Chondrocyte (in vitro differentiated cells): ENCODE data around the gene GSTP1. TPM values are rescaled to one million over a fixed set of nuclear protein-coding genes. Genes with fewer than 3 reads are reported as not detected.

Experiments
- DNase-seq: peaks from one replicate; pipeline ENCODE4 v3.0.0; 2021; ENCODE audit warnings: mixed read lengths, low spot score
- H3K27ac Mint-ChIP-seq: one replicate; pipeline ENCODE4 v1.8.0; 2021; ENCODE audit warnings: mild to moderate bottlenecking, moderate library complexity, mixed read lengths; ENCODE audit not compliant: unreplicated experiment
- H3K27me3 Mint-ChIP-seq: 2 replicates; pipeline ENCODE4 v1.8.0; 2021; ENCODE audit warnings: low read depth, mixed read lengths
- H3K36me3 Mint-ChIP-seq: 2 replicates; pipeline ENCODE4 v1.8.0; 2021; ENCODE audit warnings: low read depth, mixed read lengths
- H3K4me1 Mint-ChIP-seq: 2 replicates; pipeline ENCODE4 v1.8.0; 2021; ENCODE audit warnings: low read depth, mild to moderate bottlenecking, mixed read lengths
- H3K4me3 Mint-ChIP-seq: one replicate; pipeline ENCODE4 v1.8.0; 2021; ENCODE audit warnings: mild to moderate bottlenecking, moderate library complexity, mixed read lengths; ENCODE audit not compliant: unreplicated experiment
- H3K9me3 Mint-ChIP-seq: 2 replicates; pipeline ENCODE4 v1.8.0; 2021; ENCODE audit warnings: low read depth, mixed read lengths
- total RNA-seq: library from RNA; stranded (reverse); gene quantifications from 3 replicates; pipeline ENCODE4 v1.2.1, GENCODE V29; 2021
- TF ChIP-seq, protein P1 (sequence below): fragments of 200-600 bp; sonication (generic); IDR thresholded peaks from 2 replicates; pipeline ENCODE4 v1.5.0; 2021; ENCODE audit warnings: antibody characterized with exemption, mild to moderate bottlenecking, moderate library complexity

The GSTP1 gene
- total RNA-seq, 1 donor from 2014 or later: 644 TPM

DNA sequence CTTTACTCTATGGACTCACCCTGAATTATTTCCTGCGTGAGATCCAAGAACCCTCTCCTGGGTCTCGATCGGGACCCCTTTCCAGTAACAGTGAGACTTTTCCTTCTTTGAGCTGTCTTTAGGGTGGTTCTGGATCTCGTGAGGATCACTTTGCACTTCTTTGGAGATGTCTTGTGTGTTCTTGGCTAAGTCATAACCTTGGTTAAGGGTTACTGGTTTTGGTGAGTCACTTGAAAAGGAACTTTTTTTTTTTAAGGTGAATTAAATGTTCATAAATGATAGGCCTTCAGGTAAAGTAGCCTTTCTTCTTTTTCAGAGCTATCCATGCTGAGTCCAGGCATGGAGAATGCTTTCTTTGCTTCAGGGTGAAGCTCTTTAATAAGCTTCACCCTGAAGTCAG, 19.4 kb upstream of the GSTP1 start:
- Mint-ChIP-seq H3K4me3 (no peak overlapping the region), H3K4me1 (peaks cover 30% of the 10 kb centered on the region), H3K9me3 (no peaks in the 10 kb centered on the region), H3K27me3 (no peaks in the 10 kb centered on the region), H3K36me3 (no peaks in the 10 kb centered on the region), H3K27ac (peak overlapping the region; percentile 94)
- DNase-seq: no peak
- TF ChIP-seq, protein P1, sequence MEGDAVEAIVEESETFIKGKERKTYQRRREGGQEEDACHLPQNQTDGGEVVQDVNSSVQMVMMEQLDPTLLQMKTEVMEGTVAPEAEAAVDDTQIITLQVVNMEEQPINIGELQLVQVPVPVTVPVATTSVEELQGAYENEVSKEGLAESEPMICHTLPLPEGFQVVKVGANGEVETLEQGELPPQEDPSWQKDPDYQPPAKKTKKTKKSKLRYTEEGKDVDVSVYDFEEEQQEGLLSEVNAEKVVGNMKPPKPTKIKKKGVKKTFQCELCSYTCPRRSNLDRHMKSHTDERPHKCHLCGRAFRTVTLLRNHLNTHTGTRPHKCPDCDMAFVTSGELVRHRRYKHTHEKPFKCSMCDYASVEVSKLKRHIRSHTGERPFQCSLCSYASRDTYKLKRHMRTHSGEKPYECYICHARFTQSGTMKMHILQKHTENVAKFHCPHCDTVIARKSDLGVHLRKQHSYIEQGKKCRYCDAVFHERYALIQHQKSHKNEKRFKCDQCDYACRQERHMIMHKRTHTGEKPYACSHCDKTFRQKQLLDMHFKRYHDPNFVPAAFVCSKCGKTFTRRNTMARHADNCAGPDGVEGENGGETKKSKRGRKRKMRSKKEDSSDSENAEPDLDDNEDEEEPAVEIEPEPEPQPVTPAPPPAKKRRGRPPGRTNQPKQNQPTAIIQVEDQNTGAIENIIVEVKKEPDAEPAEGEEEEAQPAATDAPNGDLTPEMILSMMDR: no peak

DNA sequence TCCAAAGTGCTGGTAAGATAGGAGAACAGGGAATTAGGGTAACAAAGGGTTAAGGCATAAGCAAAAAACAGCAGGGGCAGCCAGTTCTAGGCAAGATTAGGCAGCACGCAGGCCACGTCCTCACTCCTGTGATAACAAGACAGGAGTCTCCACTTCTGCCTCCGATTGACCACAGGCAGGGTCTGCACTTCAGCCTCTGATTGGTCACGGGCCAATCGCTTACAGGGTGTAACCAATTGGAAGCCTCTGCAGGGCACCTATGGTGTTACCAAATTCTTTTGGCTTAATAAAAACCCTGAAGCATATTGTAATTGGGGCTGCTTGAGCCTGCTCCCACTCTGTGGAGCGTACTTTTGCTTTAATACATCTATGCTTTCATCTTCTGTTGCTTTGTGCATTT, 12.2 kb upstream of the GSTP1 start:
- H3K27ac Mint-ChIP-seq: no peak overlapping the region
- DNase-seq: no peak
- TF ChIP-seq, protein P1: no peak
- H3K36me3 Mint-ChIP-seq: no peaks in the 10 kb centered on the region
- no peaks in the 10 kb centered on the region for H3K4me1 Mint-ChIP-seq
- no peak overlapping the region for H3K4me3 Mint-ChIP-seq
- H3K27me3 Mint-ChIP-seq: peaks cover 16% of the 10 kb centered on the region
- H3K9me3 Mint-ChIP-seq: peaks cover 2% of the 10 kb centered on the region

DNA sequence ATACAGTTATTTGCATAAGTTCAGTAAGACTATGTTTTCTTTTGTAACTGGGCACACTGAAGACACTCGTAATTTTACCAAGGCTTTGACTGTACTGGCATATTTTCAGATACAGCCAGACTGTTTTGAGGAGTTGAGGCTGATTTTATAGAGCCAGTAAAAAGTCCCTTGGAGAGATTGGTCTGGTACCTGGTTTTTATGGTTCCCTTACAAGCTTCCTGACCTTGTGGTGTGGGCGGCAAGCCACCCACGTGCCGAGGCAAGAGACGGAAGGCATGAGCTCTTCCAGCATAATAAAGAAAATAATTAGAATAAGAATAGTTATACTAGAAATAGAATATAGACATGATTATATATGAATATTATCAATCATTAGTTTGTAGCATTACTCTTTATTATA, 11.3 kb upstream of the GSTP1 start:
- H3K4me3 Mint-ChIP-seq: no peak overlapping the region

DNA sequence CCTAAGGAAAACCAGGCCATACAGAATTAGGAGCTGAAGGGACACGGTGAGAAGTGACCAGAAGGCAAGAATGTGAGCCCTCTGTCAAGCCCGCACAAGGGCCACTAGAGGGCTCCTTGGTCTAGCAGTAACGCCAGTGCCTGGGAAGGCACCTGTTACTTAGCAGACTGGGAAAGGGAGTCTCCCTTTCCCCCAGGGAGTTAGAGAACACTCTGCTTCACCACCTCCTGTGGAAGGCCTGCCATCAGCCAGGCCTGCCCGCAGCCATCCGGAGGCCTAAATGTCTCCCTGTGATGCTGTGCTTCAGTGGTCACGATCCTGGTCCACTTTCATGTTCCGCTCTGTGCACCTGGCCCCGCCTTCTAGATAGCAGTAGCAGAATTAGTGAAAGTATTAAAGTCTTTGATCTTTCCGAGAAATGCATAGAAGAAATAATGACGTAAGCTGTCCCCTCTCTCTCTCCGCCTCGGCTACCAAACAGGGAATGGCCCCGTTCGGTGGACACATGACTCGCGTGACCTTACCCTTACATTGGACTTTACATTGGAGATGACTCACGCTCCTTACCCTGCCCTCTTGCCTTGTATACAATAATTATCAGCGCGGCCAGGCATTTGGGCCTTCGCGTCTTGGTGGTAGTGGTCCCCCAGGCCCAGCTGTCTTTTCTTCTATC, 10.7 kb upstream of the GSTP1 start:
- TF ChIP-seq, protein P1: peak; percentile 83
- Mint-ChIP-seq H3K27me3 (peaks cover 20% of the 10 kb centered on the region), H3K4me3 (no peak overlapping the region), H3K36me3 (no peaks in the 10 kb centered on the region), H3K9me3 (peaks cover 2% of the 10 kb centered on the region), H3K4me1 (no peaks in the 10 kb centered on the region), H3K27ac (no peak overlapping the region)
- DNase-seq: no peak

More for the DNA sequence above, 11.3 kb upstream of the GSTP1 start:
- H3K4me1 Mint-ChIP-seq: no peaks in the 10 kb centered on the region
- peaks cover 2% of the 10 kb centered on the region for H3K9me3 Mint-ChIP-seq
- no peaks in the 10 kb centered on the region for H3K36me3 Mint-ChIP-seq
- H3K27ac Mint-ChIP-seq: no peak overlapping the region
- TF ChIP-seq, protein P1: no peak
- DNase-seq: no peak
- H3K27me3 Mint-ChIP-seq: peaks cover 19% of the 10 kb centered on the region

DNA sequence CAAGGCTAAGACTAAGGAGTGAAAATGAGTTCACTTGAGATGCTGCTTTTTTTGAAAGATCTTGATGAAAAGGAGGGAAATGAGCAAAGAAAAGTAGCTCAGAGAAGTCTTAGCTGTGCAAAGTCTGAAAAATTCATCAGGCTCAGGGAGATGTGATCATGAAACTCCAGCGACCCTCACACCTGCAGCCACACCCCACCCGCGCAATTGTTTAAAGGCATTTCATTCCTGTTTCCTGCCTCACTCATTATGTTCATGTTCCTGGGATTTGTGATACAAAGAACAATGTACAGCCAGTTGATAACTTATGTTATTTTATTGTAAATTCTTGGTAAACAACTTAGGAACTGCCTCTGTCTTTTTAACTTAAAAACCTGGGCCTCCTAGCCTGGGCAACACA, 8.7 kb upstream of the GSTP1 start:
- Mint-ChIP-seq H3K4me3 (no peak overlapping the region), H3K27me3 (peaks cover 27% of the 10 kb centered on the region), H3K36me3 (no peaks in the 10 kb centered on the region), H3K9me3 (peaks cover 2% of the 10 kb centered on the region), H3K4me1 (no peaks in the 10 kb centered on the region), H3K27ac (no peak overlapping the region)
- no peak for DNase-seq
- TF ChIP-seq, protein P1: no peak
